RPMI7951 (cell line): ENCODE results near the gene TSPAN15. TPM values are rescaled to one million over a fixed set of nuclear protein-coding genes. Genes with fewer than 3 reads are reported as not detected.

Experiments used
- DNase-seq: peaks from one replicate; pipeline ENCODE4 v3.0.0-alpha.2; 2012; ENCODE audit warnings: low read depth
- total RNA-seq: library from RNA; depleted of rRNA; stranded (reverse); fragments of >200 nt; shearing (Covaris generic); gene quantifications from 2 replicates; pipeline ENCODE4 v1.2.3, GENCODE V29; 2014; rRNA removed

TSPAN15 gene
- total RNA-seq, 1 experiment from 2014 or later: 23.1 TPM

DNA sequence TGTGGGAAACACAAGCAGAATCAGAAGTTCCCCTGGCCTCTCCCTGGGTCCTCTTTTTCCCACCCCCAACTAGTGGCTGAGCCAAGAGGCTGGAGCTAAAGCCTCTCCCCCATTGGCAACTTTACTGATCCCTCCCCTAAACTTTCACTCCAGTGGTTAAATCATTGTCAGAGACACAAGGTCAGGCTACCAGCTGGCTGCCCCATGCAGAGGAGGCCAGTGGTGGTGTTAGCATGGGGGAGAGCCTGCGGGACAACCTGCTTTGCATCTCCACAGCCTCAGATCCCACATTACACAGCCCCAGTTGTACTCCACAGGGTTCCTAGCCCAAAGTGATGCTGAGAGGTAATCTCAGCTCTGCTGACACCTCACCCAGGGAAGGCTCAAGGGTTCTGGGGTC lies 101.0 kb downstream of the TSPAN15 start:
- DNase-seq: no peak

DNA sequence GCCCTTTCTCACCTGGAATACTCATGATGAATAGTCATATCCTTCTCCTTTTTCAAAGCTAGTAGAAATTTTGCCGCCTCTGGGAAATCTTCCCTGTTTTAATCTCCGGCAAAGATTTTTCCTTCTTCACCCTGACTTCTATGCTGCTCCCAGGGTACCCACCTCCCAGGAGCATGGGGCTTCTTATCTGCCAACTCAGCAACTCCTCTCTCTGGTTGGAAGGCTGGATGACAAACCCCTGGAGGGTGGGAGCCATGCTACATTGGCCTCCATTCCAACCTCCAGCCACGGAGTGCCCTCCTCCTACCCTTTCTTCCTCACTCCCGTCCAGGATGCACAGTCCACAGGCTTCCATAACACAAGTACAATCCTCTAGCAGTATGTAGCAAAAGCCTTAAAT lies 102.1 kb downstream of the TSPAN15 start:
- no peak for DNase-seq

DNA sequence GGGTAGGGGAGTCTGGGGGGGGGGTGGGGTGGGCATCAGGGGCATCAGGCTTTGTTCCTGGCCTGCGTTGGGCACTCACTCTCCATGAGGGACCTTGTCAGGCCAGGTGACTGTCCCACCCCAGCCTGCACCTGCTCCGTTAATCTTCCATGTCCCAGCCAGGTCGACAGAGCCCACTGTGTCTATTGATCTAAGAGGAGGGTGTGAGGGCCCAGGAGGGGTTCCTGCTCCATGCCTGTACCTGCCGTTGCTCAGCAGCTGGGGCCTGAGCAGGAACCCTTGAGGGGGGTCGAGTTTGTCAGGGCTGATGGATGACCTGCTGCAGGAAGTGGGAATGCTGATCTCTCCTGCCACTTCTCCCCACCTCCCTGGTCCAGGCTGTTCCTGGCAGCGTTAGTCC lies 103.3 kb downstream of the TSPAN15 start:
- no peak for DNase-seq

Other genes starting within 250 kb of the TSPAN15 start
- 3.9 and 7.6 TPM in 2 replicates for gene HKDC1, start 231.1 kb upstream of the TSPAN15 start, total RNA-seq
- 68.6 and 72.7 TPM in 2 replicates for gene HK1, start 173.0 kb upstream of the TSPAN15 start, total RNA-seq
- 0.10 and 0.36 TPM in 2 replicates for gene TACR2, start 34.5 kb upstream of the TSPAN15 start, total RNA-seq
- not detected in 2 replicates for gene NEUROG3, start 122.0 kb downstream of the TSPAN15 start, total RNA-seq
- gene FAM241B, start 178.8 kb downstream of the TSPAN15 start, total RNA-seq: 0.36 TPM in 1 of 2 replicates, not detected in the other